CD14-positive monocyte (primary cell): ENCODE measurements around the gene LRRC61. TPM values are rescaled to one million over a fixed set of nuclear protein-coding genes. Genes with fewer than 3 reads are reported as not detected.

Experiments
- DNase-seq, 3 donors: peaks; one replicate each; pipeline ENCODE4 v3.0.0-alpha.2; 2011 to 2022
- H2AFZ ChIP-seq: 2 replicates; pipeline ENCODE4 v1.6.0; 2012; ENCODE audit warnings: mild to moderate bottlenecking, low read depth, low read length, inconsistent platforms; ENCODE audit not compliant: insufficient read depth, poor library complexity, severe bottlenecking
- H3K27ac ChIP-seq, 2 donors: 1 replicate in 1 of 2; 2 replicates in 1 of 2; pipeline ENCODE4 v1.5.1; 2012 to 2013; ENCODE audit warnings: low read length in 2 of 2, control low read depth in 1 of 2, inconsistent platforms in 1 of 2, low read depth in 1 of 2, mild to moderate bottlenecking in 1 of 2
- H3K27me3 ChIP-seq, 2 donors: one replicate each; pipeline versions ENCODE4 v1.6.0 to v1.6.1; 2011 to 2013; ENCODE audit warnings: low read length in 2 of 2; ENCODE audit not compliant: control insufficient read depth in 2 of 2, insufficient read depth in 2 of 2
- H3K36me3 ChIP-seq, 2 donors: replicated peaks in 1 of 2; 1 replicate in 1 of 2; 2 replicates in 1 of 2; pipeline versions ENCODE4 v1.5.1 to v1.6.1; 2012 to 2013; ENCODE audit warnings: low read length in 2 of 2, control low read depth in 1 of 2, inconsistent platforms in 1 of 2, mild to moderate bottlenecking in 1 of 2; ENCODE audit not compliant: insufficient read depth in 2 of 2, control insufficient read depth in 1 of 2
- H3K4me1 ChIP-seq, 2 donors: 1 replicate in 1 of 2; 2 replicates in 1 of 2; pipeline versions ENCODE4 v1.5.1 to v1.6.1; 2012 to 2013; ENCODE audit warnings: low read length in 2 of 2, control low read depth in 1 of 2, inconsistent platforms in 1 of 2, mild to moderate bottlenecking in 1 of 2, moderate library complexity in 1 of 2; ENCODE audit not compliant: insufficient read depth in 2 of 2, control insufficient read depth in 1 of 2
- H3K4me2 ChIP-seq: replicated peaks from 2 replicates; pipeline ENCODE3; 2012; ENCODE audit warnings: low read length, moderate library complexity, mild to moderate bottlenecking; ENCODE audit not compliant: poor library complexity, severe bottlenecking; ENCODE audit errors: extremely low read depth
- H3K4me3 ChIP-seq, 3 experiments: fragments of 200-600 bp in 1 of 3; sonication (generic) in 1 of 3; replicated peaks in 1 of 3; 1 replicate in 2 of 3; 2 replicates in 1 of 3; pipeline ENCODE4 v1.5.1; 2011 to 2013; ENCODE audit warnings: low read length in 3 of 3, mild to moderate bottlenecking in 3 of 3, control low read depth in 2 of 3, low read depth in 2 of 3, inconsistent platforms in 1 of 3, moderate library complexity in 1 of 3
- H3K79me2 ChIP-seq: 2 replicates; pipeline ENCODE4 v1.6.0; 2012; ENCODE audit warnings: mild to moderate bottlenecking, control low read depth, inconsistent platforms, low read length, moderate library complexity; ENCODE audit not compliant: insufficient read depth
- H3K9ac ChIP-seq: 2 replicates; pipeline ENCODE4 v1.6.0; 2017; ENCODE audit warnings: low read length, mild to moderate bottlenecking; ENCODE audit not compliant: insufficient read depth, poor library complexity, severe bottlenecking
- H3K9me3 ChIP-seq, 2 donors: replicated peaks in 1 of 2; 1 replicate in 1 of 2; 2 replicates in 1 of 2; pipeline versions ENCODE4 v1.5.1 to v1.6.1; 2012 to 2013; ENCODE audit warnings: low read length in 2 of 2, control low read depth in 1 of 2; ENCODE audit not compliant: control insufficient read depth in 1 of 2, insufficient read depth in 1 of 2
- H4K20me1 ChIP-seq: 2 replicates; pipeline ENCODE4 v1.6.0; 2012; ENCODE audit warnings: mild to moderate bottlenecking, low read length, control low read depth, moderate library complexity; ENCODE audit not compliant: insufficient read depth
- H3K27ac Mint-ChIP-seq, 7 donors: one replicate each; pipeline ENCODE4 v1.8.0; 2020; ENCODE audit warnings: mild to moderate bottlenecking in 7 of 7, mixed read lengths in 7 of 7, moderate library complexity in 6 of 7, inconsistent platforms in 2 of 7
- H3K27me3 Mint-ChIP-seq, 3 donors: one replicate each; pipeline ENCODE4 v1.8.0; 2021 to 2022; ENCODE audit warnings: low read depth in 3 of 3, mild to moderate bottlenecking in 3 of 3, mixed read lengths in 3 of 3, moderate library complexity in 3 of 3, inconsistent platforms in 1 of 3
- H3K36me3 Mint-ChIP-seq, 2 donors: one replicate each; pipeline ENCODE4 v1.8.0; 2020; ENCODE audit warnings: mixed read lengths in 2 of 2, inconsistent platforms in 1 of 2, mild to moderate bottlenecking in 1 of 2
- H3K4me1 Mint-ChIP-seq: one replicate; pipeline ENCODE4 v1.8.0; 2020; ENCODE audit warnings: mild to moderate bottlenecking, mixed read lengths
- H3K4me3 Mint-ChIP-seq, 2 donors: one replicate each; pipeline ENCODE4 v1.8.0; 2020; ENCODE audit warnings: mild to moderate bottlenecking in 2 of 2, mixed read lengths in 2 of 2, moderate library complexity in 1 of 2
- H3K9me3 Mint-ChIP-seq, 7 donors: one replicate each; pipeline ENCODE4 v1.8.0; 2020 to 2022; ENCODE audit warnings: mixed read lengths in 7 of 7, mild to moderate bottlenecking in 6 of 7, moderate library complexity in 6 of 7, inconsistent platforms in 2 of 7
- CTCF ChIP-seq: fragments of 200-600 bp; IDR thresholded peaks from one replicate; pipeline ENCODE4 v1.8.0; 2022; ENCODE audit warnings: antibody characterized with exemption, mild to moderate bottlenecking
- WGBS: methylation state at CpG from one replicate; pipeline ENCODE4 v1.1.5; 2013; ENCODE audit warnings: missing lambda C conversion rate; ENCODE audit not compliant: insufficient coverage; 5-methylcytosine and 5-hydroxymethylcytosine counted together
- intact Hi-C, 2 donors: fragments of 100-400 bp; cut with micrococcal nuclease; formaldehyde crosslinking; loops; one replicate each; pipeline versions ENCODE4 v1.15.0 to v1.15.1; 2023
- polyA plus RNA-seq, 3 donors: library from polyadenylated mRNA; depleted of rRNA in 1 of 3; unstranded in 2 of 3; stranded (reverse) in 1 of 3; fragments of 300-500 nt in 2 of 3; fragments of >200 nt in 1 of 3; fragmentation: Illumina TruSeq in 2 of 3; gene quantifications; 1 replicate in 2 of 3; 2 replicates in 1 of 3; pipeline ENCODE4 v1.2.3, GENCODE V29; 2012 to 2021

Gene LRRC61
- polyA plus RNA-seq, 3 donors = 1.4 to 8.6 (median 5.7) TPM

DNA sequence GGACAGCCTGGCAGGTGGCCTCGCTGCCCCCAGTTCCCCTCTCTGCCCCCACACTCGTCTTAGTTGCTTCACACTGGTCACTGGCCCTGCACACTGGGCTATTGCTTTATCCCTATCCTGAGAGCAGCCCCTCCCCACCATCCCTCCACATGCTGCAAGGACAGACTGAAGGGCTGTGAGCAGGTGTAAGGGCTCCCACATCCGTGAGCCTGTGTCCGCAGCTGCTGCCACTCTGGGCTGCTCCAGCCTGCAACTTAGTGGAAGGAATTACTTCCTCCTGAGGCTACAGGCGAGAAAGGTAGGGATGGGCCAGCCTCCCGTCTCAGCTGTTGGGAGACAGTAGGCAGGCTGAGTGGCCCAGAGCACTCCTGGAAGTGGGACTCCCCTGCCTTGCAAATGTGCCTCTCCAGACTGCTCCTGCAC, 14.5 kb downstream of the LRRC61 start:
- H3K4me1 Mint-ChIP-seq = peaks cover 12% of the 10 kb centered on the region
- H3K27me3 Mint-ChIP-seq = peaks cover 30 to 36% (median 30%) of the 10 kb centered on the region in 3 donors

DNA sequence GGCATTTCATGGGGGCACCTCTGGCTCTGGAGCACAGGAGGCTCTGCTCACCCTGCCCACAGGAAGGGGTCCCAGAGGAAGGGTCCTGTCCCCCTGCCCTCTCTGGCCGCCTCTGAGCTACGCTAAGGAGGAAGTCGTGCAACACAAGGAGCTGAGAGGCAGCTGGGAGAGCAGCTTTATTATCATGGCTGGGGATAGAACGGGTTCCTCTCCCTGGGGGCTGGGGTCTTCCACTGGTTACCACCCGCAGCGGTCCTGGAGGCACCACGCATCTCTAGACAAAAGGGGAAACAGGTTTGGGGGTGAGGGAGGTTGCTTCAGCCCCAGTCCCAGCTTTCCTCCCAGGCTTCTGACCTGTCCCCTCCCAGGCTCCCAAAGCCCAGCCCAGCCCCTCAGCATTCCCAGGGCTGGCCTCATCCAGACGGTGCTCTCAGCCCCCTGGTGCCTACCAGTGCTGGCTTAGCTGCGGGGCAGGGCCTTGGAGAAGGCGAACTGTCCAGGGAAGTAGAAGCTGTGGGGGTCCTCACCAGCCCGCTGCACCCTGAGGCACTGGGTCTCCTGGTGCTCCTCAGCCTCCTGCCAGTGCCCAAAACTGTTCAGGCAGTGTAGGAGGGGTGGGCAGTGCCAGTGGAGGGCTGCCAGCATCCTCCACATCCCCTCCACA, 15.1 kb downstream of the LRRC61 start:
- Histone ChIP-seq H2AFZ (no peak overlapping the region), H3K4me1 (peaks cover 6 to 12% of the 10 kb centered on the region in 2 donors), H3K27me3 (peaks cover 27 to 38% of the 10 kb centered on the region in 2 donors), H3K27ac (no peak overlapping the region), H3K36me3 (no peaks in the 10 kb centered on the region), H3K9me3 (peaks cover under 1 to 10% of the 10 kb centered on the region in 2 donors), H3K4me2 (no peak overlapping the region), H3K9ac (no peak overlapping the region), H3K79me2 (no peaks in the 10 kb centered on the region), H4K20me1 (no peaks in the 10 kb centered on the region), H3K4me3 (no peak overlapping the region)
- 67% methylated on average over 3 of the region's 11 CpGs for WGBS
- H3K4me1 Mint-ChIP-seq = peaks cover 12% of the 10 kb centered on the region
- no peak for DNase-seq
- H3K9me3 Mint-ChIP-seq = peaks cover 0 to 16% (median 5%) of the 10 kb centered on the region in 7 donors
- H3K36me3 Mint-ChIP-seq = peaks cover 5 to 8% of the 10 kb centered on the region in 2 donors
- H3K27ac Mint-ChIP-seq = peak overlapping the region in 1 of 7 donors; percentile 8
- H3K27me3 Mint-ChIP-seq = peaks cover 33 to 42% (median 34%) of the 10 kb centered on the region in 3 donors
- no peak for TF ChIP-seq CTCF
- intact Hi-C loops = no loop called here
- no peak overlapping the region for H3K4me3 Mint-ChIP-seq

More for the DNA sequence above, 14.5 kb downstream of the LRRC61 start:
- no peaks in the 10 kb centered on the region for H3K36me3 ChIP-seq
- no peak overlapping the region for H3K27ac ChIP-seq
- H4K20me1 ChIP-seq = no peaks in the 10 kb centered on the region
- no peak overlapping the region for H3K4me3 ChIP-seq
- peaks cover 6 to 12% of the 10 kb centered on the region in 2 donors for H3K4me1 ChIP-seq
- DNase-seq = no peak
- H3K4me2 ChIP-seq = no peak overlapping the region
- H3K27me3 ChIP-seq = peaks cover 21 to 34% of the 10 kb centered on the region in 2 donors
- TF ChIP-seq CTCF = no peak
- Mint-ChIP-seq H3K9me3 (peaks cover 0 to 14% (median 4%) of the 10 kb centered on the region in 7 donors), H3K27ac (no peak overlapping the region), H3K4me3 (no peak overlapping the region), H3K36me3 (peaks cover 5 to 10% of the 10 kb centered on the region in 2 donors)
- H2AFZ ChIP-seq = no peak overlapping the region
- no peaks in the 10 kb centered on the region for H3K79me2 ChIP-seq
- peaks cover 0 to 8% of the 10 kb centered on the region in 2 donors for H3K9me3 ChIP-seq
- H3K9ac ChIP-seq = no peak overlapping the region
- intact Hi-C loops = no loop called here
- WGBS = 68% methylated on average over 2 of the region's 6 CpGs
